Measurements from ENCODE around the gene PTPN5.

Gene PTPN5

GRCh38 chr11:18736590-18737148 is 54.9 kb downstream of the PTPN5 start:
- no peak for DNase-seq

DNA sequence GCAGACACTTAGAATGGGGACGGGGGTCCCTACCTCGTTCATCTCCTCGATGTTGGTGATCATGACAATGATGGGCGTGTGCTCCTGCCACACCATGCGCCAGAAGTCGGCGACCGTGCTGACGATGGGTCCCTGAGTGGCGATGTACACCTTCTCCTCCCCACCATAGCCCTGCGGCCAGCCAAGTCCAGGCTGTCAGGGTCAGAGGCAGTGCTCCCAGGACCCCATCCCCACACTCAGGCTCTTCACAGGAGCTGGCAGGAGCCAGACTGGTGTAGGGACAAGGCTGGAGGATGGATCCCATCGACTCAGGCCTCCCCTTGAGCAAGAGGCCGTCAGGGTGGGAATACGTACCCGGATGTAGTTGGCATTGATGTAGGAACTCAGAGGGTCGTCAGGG is 58.4 kb downstream of the PTPN5 start:
- no peak for DNase-seq

GRCh38 chr11:18731949-18732821 is 59.4 kb downstream of the PTPN5 start:
- DNase-seq = peak; percentile 56

DNA sequence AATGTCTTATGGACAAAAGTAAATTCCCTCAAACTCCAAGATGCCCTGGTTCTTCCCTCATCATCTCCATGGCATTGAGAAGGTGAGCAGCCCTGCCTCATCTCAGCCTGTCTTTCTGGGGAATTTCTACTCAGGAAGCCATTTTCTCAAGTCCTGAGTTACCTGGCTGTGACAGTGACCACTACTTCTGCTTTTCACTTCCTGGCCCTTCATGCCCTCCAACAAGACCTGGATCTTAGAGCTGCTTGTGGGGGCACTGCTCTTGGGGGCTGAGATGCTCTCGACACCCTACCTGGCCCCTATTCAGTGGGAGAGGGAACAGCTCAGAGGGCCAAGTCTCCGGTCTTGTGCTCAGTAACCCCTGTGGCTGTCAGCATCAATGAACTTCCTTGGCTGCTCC is 60.2 kb downstream of the PTPN5 start:
- DNase-seq = no peak

- DNase-seq = no peak
Observed at GRCh38 chr11:18730020-18730419, 61.6 kb downstream of the PTPN5 start.

DNA sequence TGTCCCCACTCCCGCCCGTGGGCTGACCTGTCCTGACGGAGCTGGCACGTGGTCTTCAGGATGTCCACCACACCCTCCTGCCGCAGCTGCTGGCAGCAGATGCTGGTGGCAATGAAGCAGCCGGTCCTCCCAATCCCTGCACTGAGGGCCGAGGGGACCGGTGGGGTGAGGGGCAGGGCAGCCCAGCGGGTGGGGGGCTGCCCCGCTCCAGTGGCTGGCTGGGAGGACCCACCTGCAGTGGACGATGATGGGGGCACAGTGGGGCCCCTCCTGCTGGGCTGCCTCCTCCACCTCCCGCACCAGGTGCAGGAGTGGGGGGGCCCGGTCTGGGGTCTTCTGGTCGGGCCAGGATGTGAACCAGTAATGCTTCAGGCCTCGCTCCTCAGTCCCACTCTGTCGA is 62.2 kb downstream of the PTPN5 start:
- DNase-seq = no peak

GRCh38 chr11:18728658-18729057 is 62.9 kb downstream of the PTPN5 start:
- no peak for DNase-seq

DNA sequence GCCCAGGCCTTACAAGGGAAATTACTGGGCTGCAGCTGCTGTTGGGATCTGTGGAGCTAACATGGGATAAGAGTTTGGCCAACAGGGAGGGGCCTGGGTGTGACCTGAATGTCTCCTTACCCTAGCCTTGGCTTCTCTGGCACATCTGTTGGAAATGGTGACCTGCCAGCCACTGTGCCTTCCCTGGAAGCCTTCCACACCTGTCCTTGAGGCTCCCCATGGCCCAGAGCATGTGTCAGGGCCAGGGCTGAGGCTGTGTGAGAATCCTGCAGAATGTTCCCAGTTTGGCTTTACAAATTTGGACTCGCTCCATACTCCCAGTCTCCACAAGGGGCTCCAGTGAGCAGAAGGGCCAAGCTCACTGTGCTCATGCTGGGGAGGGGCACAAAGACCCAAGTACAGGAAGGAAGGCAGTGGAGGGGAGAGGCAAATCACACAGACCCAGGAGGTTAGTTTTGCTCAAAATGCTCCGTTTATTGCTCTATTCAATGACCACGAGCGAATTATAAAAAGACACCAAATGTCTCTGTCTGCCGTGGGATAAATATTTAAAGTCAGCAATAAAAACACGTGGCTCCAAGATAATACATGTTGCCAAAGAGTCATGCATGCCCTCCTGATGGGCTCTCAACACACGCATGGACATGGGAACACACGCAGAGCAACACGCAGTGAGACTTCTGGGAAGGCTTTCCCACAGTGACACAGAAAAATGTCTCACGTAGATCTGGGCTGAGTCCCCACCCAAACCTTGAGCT is 63.9 kb downstream of the PTPN5 start:
- peak; percentile 34 for DNase-seq

DNA sequence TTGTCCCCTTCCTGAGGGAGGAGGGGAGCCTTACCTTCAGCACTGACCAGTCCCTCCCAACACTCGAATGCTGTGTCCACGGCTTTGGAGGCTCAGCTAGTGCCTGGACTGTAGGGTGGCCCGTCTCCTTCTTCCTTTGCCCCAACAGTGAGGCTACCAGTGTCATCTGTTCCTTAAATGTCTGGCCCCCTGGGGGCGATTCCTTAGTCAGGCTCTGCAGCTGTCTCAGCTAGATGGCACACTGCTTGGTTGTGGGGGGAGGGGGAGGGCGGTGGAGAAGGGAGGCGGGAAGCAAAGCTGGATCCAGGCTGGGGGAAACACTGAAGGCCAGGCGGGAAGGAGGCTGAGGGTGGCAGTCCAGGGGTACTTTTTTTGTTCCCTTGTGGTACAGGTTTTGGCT is 65.6 kb downstream of the PTPN5 start, which contains the start of gene IGSF22:
TSS of gene IGSF22 (minus strand) at position 149 of the 400 bp plus-strand sequence. CDS start 1,952 bp downstream, outside the sequence.
- no peak for DNase-seq

DNA sequence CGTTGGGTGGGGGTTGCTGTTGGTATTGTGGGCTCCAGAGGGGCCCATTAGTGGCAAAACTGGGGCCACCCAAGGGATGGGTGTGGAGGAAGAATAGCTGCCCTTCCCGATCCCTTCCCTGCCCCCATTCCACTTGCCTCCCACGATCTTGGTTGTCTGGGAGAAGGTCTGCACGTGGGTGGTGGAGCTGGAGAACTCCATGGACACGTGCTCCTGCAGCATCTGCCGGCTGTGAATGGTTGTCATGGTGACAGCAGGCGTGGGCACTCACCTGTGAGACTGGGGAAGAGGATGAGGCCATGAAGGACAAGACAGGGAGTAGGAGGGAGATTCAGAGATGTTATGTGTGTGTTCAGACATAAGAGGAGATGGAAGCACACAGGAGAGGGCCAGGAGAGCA is 67.6 kb downstream of the PTPN5 start:
- no peak for DNase-seq

GRCh38 chr11:18722293-18722637 is 69.3 kb downstream of the PTPN5 start:
- DNase-seq = no peak

- DNase-seq = peak; percentile 42
Observed at GRCh38 chr11:18721561-18722292, 69.9 kb downstream of the PTPN5 start.

- peak; percentile 81 for DNase-seq
Observed at GRCh38 chr11:18720808-18721560, 70.6 kb downstream of the PTPN5 start.

DNA sequence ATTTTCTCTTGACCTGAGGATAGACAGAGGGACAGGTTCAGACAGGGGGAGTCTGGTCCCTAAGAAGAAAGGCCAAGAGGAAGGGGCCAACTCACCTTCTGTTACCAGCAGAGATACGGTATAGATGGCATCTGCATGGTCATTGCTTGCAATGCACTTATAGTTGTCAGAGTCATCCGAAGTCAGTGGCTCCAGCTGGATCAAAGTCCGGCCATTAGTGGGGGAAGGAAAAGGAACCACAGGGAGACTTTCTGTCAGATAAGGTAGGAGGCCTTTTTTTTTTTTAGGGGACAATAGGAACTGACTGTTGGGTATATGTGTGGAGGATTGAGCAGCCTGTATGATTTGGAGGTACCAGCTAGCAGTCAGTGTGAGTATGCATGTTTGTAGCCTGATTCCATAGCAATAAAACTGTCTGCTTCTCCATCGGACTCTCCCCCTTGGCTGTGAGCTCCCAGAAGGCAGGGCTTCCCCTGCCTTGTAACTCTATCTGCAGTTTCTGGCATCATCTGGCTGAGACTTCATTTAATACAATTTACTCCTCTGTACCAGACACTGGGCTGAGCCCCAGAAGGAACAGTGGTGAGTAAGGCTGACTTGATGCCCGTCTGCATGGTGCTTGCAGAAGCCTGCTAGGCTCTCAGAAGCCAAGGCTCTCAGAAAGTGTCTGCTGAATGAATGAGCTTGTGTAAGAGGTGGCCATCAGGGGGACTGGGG is 71.3 kb downstream of the PTPN5 start:
- no peak for DNase-seq

DNA sequence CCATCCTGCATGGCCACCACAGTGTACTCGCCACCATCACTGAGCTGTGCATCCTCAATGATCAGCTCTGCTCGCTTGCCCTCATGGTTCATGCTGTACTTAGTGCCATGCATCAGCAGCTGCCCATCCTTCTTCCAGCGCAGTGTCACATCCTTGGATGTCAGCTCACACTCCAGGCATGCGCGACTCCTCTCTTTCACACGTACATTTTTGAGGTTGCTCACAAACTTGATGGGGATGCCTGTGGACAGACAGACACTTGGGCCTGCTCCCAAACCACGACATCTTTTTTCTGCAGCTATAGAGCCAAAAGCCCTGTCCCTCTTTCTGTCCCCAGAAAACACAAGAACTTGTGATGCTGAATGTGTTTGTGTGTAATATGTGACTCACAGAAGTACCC is 76.1 kb downstream of the PTPN5 start:
- DNase-seq = no peak

DNA sequence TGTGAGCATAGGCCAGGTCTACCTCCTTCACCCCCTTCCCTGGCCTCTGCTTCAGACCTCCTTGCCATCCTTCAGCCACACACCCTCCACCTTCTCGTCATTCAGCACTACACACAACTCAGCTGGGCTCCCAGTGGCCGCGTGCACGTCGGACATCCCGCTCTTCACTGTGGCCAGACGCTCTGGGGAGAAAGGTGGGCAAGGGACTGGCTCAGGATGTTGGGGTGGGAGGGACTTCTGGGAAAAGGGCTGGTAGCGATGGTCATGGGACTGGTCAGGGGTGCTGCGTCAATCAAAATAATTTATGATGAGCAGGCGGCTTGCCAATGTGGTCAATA is 77.2 kb downstream of the PTPN5 start:
- DNase-seq = no peak

GRCh38 chr11:18713646-18714442 is 77.8 kb downstream of the PTPN5 start:
- no peak for DNase-seq

GRCh38 chr11:18710545-18710944 is 81.1 kb downstream of the PTPN5 start:
- DNase-seq = no peak

- no peak for DNase-seq
Observed at GRCh38 chr11:18709414-18709813, 82.2 kb downstream of the PTPN5 start.

- no peak for DNase-seq
Observed at GRCh38 chr11:18707811-18708340, 83.7 kb downstream of the PTPN5 start.
